SJSA1 (cell line): ENCODE results near the gene RCOR2. TPM values are rescaled to one million over a fixed set of nuclear protein-coding genes. Genes with fewer than 3 reads are reported as not detected.
"Not testable (repeated sequence)": the region's sequence is repeated elsewhere in the genome, so short reads cannot be mapped to it uniquely, and the experiment has no call there.

Experiments used
- DNase-seq, 2 experiments: peaks; one replicate each; pipeline ENCODE4 v3.0.0-alpha.2; 2015 to 2020; ENCODE audit warnings: low spot score in 2 of 2, low read depth in 1 of 2
- H3K27ac ChIP-seq: fragments of 250-450 bp; sonication (Bioruptor Pico); 2 replicates; pipeline ENCODE4 v1.5.1; 2020; ENCODE audit warnings: mild to moderate bottlenecking, moderate library complexity
- H3K27me3 ChIP-seq: fragments of 250-450 bp; sonication (Bioruptor Pico); replicated peaks from 2 replicates; pipeline ENCODE4 v1.5.1; 2020; ENCODE audit warnings: mild to moderate bottlenecking, moderate library complexity
- H3K36me3 ChIP-seq: fragments of 250-450 bp; sonication (Bioruptor Pico); 2 replicates; pipeline ENCODE4 v1.5.1; 2020; ENCODE audit warnings: mild to moderate bottlenecking
- H3K4me1 ChIP-seq: fragments of 250-450 bp; sonication (Bioruptor Pico); replicated peaks from 2 replicates; pipeline ENCODE4 v1.6.1; 2021; ENCODE audit warnings: mild to moderate bottlenecking
- H3K4me3 ChIP-seq: fragments of 250-450 bp; sonication (Bioruptor Pico); 2 replicates; pipeline ENCODE4 v1.5.1; 2020; ENCODE audit warnings: mild to moderate bottlenecking
- H3K9me3 ChIP-seq: fragments of 250-450 bp; sonication (Bioruptor Pico); replicated peaks from 2 replicates; pipeline ENCODE4 v1.5.1; 2020; ENCODE audit warnings: mild to moderate bottlenecking
- total RNA-seq: library from RNA; depleted of rRNA; stranded (reverse); fragments of >200 nt; shearing (Covaris generic); gene quantifications from 2 replicates; pipeline ENCODE4 v1.2.3, GENCODE V29; 2014; rRNA removed

The RCOR2 gene
- total RNA-seq, 1 experiment from 2014 or later = 1.6 TPM

GRCh38 chr11:63871962-63872799, 44.8 kb downstream of the RCOR2 start:
- Histone ChIP-seq H3K27me3 (no peaks in the 10 kb centered on the region), H3K9me3 (no peaks in the 10 kb centered on the region)
- DNase-seq = peak; percentile 94 to 95

GRCh38 chr11:63870351-63871140, 46.4 kb downstream of the RCOR2 start:
- DNase-seq = no peak
- H3K9me3 ChIP-seq = no peaks in the 10 kb centered on the region
- H3K27me3 ChIP-seq = no peaks in the 10 kb centered on the region
- H3K4me1 ChIP-seq = peaks cover 5% of the 10 kb centered on the region
- H3K27ac ChIP-seq = no peak overlapping the region
- no peak overlapping the region for H3K4me3 ChIP-seq
- H3K36me3 ChIP-seq = peaks cover 42% of the 10 kb centered on the region

More at GRCh38 chr11:63871962-63872799, 44.8 kb downstream of the RCOR2 start:
- Histone ChIP-seq H3K36me3 (peaks cover 34% of the 10 kb centered on the region), H3K27ac (no peak overlapping the region), H3K4me3 (no peak overlapping the region), H3K4me1 (peaks cover 5% of the 10 kb centered on the region)

- H3K4me3 ChIP-seq = no peak overlapping the region
- no peak overlapping the region for H3K27ac ChIP-seq
- H3K4me1 ChIP-seq = peaks cover 5% of the 10 kb centered on the region
- no peaks in the 10 kb centered on the region for H3K27me3 ChIP-seq
- H3K36me3 ChIP-seq = peaks cover 47% of the 10 kb centered on the region
- DNase-seq = no peak
- H3K9me3 ChIP-seq = no peaks in the 10 kb centered on the region
Observed at GRCh38 chr11:63869683-63870082, 47.3 kb downstream of the RCOR2 start.

- H3K27ac ChIP-seq = no peak overlapping the region
- H3K9me3 ChIP-seq = no peaks in the 10 kb centered on the region
- no peaks in the 10 kb centered on the region for H3K27me3 ChIP-seq
- H3K4me1 ChIP-seq = peaks cover 5% of the 10 kb centered on the region
- DNase-seq = no peak
- H3K4me3 ChIP-seq = no peak overlapping the region
- H3K36me3 ChIP-seq = peaks cover 52% of the 10 kb centered on the region
Observed at GRCh38 chr11:63869171-63869591, 47.8 kb downstream of the RCOR2 start.

- DNase-seq = no peak
- Histone ChIP-seq H3K36me3 (peaks cover 56% of the 10 kb centered on the region), H3K27ac (no peak overlapping the region), H3K27me3 (no peaks in the 10 kb centered on the region), H3K4me1 (peaks cover 5% of the 10 kb centered on the region), H3K9me3 (no peaks in the 10 kb centered on the region), H3K4me3 (no peak overlapping the region)
Observed at GRCh38 chr11:63868399-63869064, 48.4 kb downstream of the RCOR2 start.

GRCh38 chr11:63867511-63867910, 49.5 kb downstream of the RCOR2 start:
- no peak overlapping the region for H3K4me3 ChIP-seq
- no peak overlapping the region for H3K27ac ChIP-seq
- no peak for DNase-seq
- H3K9me3 ChIP-seq = no peaks in the 10 kb centered on the region
- no peaks in the 10 kb centered on the region for H3K27me3 ChIP-seq
- peaks cover 5% of the 10 kb centered on the region for H3K4me1 ChIP-seq
- H3K36me3 ChIP-seq = peaks cover 63% of the 10 kb centered on the region

- DNase-seq = no peak
Observed at GRCh38 chr11:63866211-63866610, 50.8 kb downstream of the RCOR2 start.

GRCh38 chr11:63863620-63864019, 53.3 kb downstream of the RCOR2 start:
- not testable (repeated sequence) for H3K4me1 ChIP-seq, H3K27me3 ChIP-seq, H3K4me3 ChIP-seq, H3K27ac ChIP-seq, H3K9me3 ChIP-seq, DNase-seq
- H3K36me3 ChIP-seq = peaks cover 63% of the 10 kb centered on the region

More at GRCh38 chr11:63866211-63866610, 50.8 kb downstream of the RCOR2 start:
- Histone ChIP-seq H3K27ac (no peak overlapping the region), H3K9me3 (no peaks in the 10 kb centered on the region), H3K4me1 (no peaks in the 10 kb centered on the region), H3K4me3 (no peak overlapping the region), H3K36me3 (peaks cover 70% of the 10 kb centered on the region), H3K27me3 (no peaks in the 10 kb centered on the region)

- Histone ChIP-seq H3K27me3 (no peaks in the 10 kb centered on the region), H3K4me3 (no peak overlapping the region), H3K27ac (no peak overlapping the region), H3K36me3 (peaks cover 59% of the 10 kb centered on the region), H3K9me3 (no peaks in the 10 kb centered on the region), H3K4me1 (no peaks in the 10 kb centered on the region)
- no peak for DNase-seq
Observed at GRCh38 chr11:63862923-63863322, 54.0 kb downstream of the RCOR2 start.

Other genes with a start within 250 kb of the RCOR2 start
- 105 and 183 TPM in 2 replicates for gene ATL3, start 245.8 kb downstream of the RCOR2 start, total RNA-seq
- 71.7 and 93.9 TPM in 2 replicates for gene RTN3, start 235.7 kb downstream of the RCOR2 start, total RNA-seq
- gene ZFTA, start 148.4 kb downstream of the RCOR2 start, total RNA-seq = 28.7 and 29.5 TPM in 2 replicates
- gene SPINDOC, start 103.7 kb downstream of the RCOR2 start, total RNA-seq = 89.3 and 95.5 TPM in 2 replicates
- 23.1 and 29.6 TPM in 2 replicates for gene MARK2, start 78.1 kb downstream of the RCOR2 start, total RNA-seq
- gene NAA40, start 21.8 kb upstream of the RCOR2 start, total RNA-seq = 21.4 and 39.9 TPM in 2 replicates
- gene COX8A, start 57.5 kb upstream of the RCOR2 start, total RNA-seq = 1,062 and 2,110 TPM in 2 replicates
- 35.6 and 69.7 TPM in 2 replicates for gene OTUB1, start 69.3 kb upstream of the RCOR2 start, total RNA-seq
- gene FLRT1, start 118.8 kb upstream of the RCOR2 start, total RNA-seq = 0.18 TPM in 1 of 2 replicates, not detected in the other
- 17.6 and 22.6 TPM in 2 replicates for gene MACROD1, start 248.9 kb upstream of the RCOR2 start, total RNA-seq